AG04449 (cell line): ENCODE results near the gene PTPN1.

ENCODE experiments used
- CTCF ChIA-PET: fragments of 350-600 bp; formaldehyde crosslinking; extraction: SDS; loops from one replicate; lab custom pipeline; 2021; ENCODE audit warnings: antibody characterized with exemption; lab: Yijun Ruan, JAX
- POLR2A ChIA-PET: fragments of 400-600, 350-600 bp; formaldehyde crosslinking; extraction: SDS; loops from one replicate; lab custom pipeline; 2020; ENCODE audit warnings: antibody characterized with exemption, inconsistent platforms; lab: Yijun Ruan, JAX
- DNase-seq: peaks from one replicate; pipeline ENCODE4 v3.0.0-alpha.2; 2010; ENCODE audit warnings: low read depth, low spot score
- H3K4me3 ChIP-seq: 2 replicates; pipeline ENCODE4 v1.5.1; 2011; ENCODE audit warnings: low read depth, mild to moderate bottlenecking, control low read depth, low read length
- TF ChIP-seq, protein P1 (sequence below): IDR thresholded peaks from one replicate; pipeline ENCODE4 v1.5.1; 2011; ENCODE audit warnings: mild to moderate bottlenecking, moderate library complexity, low read length, control low read depth, inconsistent platforms; ENCODE audit not compliant: insufficient read depth; ENCODE audit errors: missing control alignments

PTPN1 gene

DNA sequence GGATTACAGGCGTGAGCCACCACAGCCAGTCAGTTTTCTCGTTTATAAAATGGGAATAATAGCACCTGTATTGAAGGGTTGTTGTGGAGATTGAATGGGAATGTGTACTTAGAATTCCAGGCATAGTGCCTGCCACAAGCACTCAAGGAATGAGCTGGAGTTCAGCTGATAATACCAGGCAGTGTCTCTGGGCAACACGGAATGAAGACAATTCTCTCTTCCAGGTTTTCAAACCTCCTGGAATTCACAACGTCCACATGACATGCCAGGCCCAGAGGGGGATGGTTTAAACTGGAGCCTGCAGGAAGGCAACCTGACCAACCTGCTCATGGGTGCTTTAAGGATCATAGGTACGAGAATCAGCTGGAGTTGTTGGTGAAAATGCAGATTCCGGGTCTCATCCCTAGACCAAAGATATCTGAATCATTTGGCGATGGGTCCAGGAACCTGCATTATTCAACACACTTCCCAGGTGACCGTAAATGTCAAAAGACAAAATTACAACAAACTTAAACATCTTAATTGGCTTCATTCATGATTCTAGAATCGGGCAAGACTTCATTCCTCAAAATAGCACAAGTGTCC is 1.9 kb upstream of the PTPN1 start:
- TF ChIP-seq, protein P1, sequence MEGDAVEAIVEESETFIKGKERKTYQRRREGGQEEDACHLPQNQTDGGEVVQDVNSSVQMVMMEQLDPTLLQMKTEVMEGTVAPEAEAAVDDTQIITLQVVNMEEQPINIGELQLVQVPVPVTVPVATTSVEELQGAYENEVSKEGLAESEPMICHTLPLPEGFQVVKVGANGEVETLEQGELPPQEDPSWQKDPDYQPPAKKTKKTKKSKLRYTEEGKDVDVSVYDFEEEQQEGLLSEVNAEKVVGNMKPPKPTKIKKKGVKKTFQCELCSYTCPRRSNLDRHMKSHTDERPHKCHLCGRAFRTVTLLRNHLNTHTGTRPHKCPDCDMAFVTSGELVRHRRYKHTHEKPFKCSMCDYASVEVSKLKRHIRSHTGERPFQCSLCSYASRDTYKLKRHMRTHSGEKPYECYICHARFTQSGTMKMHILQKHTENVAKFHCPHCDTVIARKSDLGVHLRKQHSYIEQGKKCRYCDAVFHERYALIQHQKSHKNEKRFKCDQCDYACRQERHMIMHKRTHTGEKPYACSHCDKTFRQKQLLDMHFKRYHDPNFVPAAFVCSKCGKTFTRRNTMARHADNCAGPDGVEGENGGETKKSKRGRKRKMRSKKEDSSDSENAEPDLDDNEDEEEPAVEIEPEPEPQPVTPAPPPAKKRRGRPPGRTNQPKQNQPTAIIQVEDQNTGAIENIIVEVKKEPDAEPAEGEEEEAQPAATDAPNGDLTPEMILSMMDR = no peak
- POLR2A ChIA-PET = interaction anchor here (1.0 kb wide), 1 partner anchor 10 kb away, joined by 4 read pairs; no protein-coding TSS in a partner anchor
- CTCF ChIA-PET = interaction anchor here (0.6 to 1.2 kb wide), 2 partner anchors 67 to 320 kb away, joined by 3 read pairs; no protein-coding TSS in a partner anchor
- peak; percentile 33 for DNase-seq
- no peak overlapping the region for H3K4me3 ChIP-seq

DNA sequence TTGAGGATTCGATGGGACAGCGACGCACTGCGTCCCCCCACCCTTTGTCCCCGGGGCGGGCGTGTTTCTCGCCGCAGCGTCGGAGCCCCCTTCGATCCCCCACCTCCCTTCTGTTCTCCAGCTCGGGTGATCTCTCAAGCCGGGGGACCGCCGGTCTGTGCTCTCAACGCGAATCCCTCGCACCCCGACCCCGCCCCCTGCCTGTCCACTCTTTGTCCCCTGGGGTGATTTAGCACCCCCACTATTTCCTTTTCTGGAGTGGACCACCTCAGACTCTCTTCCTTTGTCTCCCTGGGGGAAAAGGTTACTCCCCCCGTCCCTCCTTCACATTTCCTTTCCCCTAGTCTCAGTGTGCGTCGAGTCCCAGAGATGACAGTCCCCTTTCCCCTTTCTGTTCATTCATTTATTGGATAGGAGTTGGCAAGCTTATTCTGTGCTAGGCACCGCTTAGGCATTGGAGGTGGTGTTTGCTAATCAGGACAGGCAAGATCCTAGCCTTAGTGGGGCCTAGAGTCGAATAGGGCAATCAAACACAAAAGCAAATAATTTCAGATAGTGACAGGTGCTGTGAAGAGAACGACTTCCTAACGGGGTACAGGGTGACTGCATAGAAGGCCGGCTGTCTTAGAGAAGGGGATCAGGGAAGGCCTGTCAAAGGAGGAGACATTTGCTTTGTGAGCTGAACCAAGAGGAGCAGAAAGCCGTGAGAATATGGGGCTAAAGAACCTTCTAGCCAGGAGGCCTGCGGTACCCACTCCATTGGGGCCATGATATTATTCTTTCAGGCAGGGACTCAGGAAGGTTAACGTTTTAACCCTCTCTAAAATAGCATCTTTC is 741 bp downstream of the PTPN1 start:
- DNase-seq = no peak
- TF ChIP-seq, protein P1 = no peak
- ChIA-PET CTCF (interaction anchor here (0.7 to 2.1 kb wide), 10 partner anchors 12 to 64 kb away, joined by 3 to 11 read pairs (median 4); no protein-coding TSS in a partner anchor), POLR2A (interaction anchor here (0.9 to 1.4 kb wide), 4 partner anchors 10 to 63 kb away, joined by 3 to 5 read pairs (median 4); no protein-coding TSS in a partner anchor)
- peak overlapping the region; percentile 98 for H3K4me3 ChIP-seq

- TF ChIP-seq, protein P1 = no peak
- CTCF ChIA-PET = interaction anchor here (0.8 to 2.1 kb wide), 9 partner anchors 10 to 327 kb away, joined by 3 to 11 read pairs (median 4); no protein-coding TSS in a partner anchor
- POLR2A ChIA-PET = no interaction called here
- no peak for DNase-seq
- peak overlapping the region; percentile 7 for H3K4me3 ChIP-seq
These were observed 2.1 kb downstream of the PTPN1 start for GRCh38 chr20:50512323-50512722.

GRCh38 chr20:50513169-50514034 is 3.2 kb downstream of the PTPN1 start:
- TF ChIP-seq, protein P1 = no peak
- POLR2A ChIA-PET = no interaction called here
- DNase-seq = no peak

GRCh38 chr20:50514035-50514337 is 3.8 kb downstream of the PTPN1 start:
- H3K4me3 ChIP-seq = no peak overlapping the region
- TF ChIP-seq, protein P1 = no peak
- no peak for DNase-seq
- ChIA-PET CTCF (interaction anchor here (0.9 to 1.8 kb wide), 8 partner anchors 9 to 334 kb away, joined by 3 to 5 read pairs (median 4); no protein-coding TSS in a partner anchor), POLR2A (no interaction called here)

More at GRCh38 chr20:50513169-50514034, 3.2 kb downstream of the PTPN1 start:
- CTCF ChIA-PET = interaction anchor here (0.9 to 2.1 kb wide), 15 partner anchors 9 to 334 kb away, joined by 3 to 11 read pairs (median 4); no protein-coding TSS in a partner anchor
- no peak overlapping the region for H3K4me3 ChIP-seq
